Breast epithelium (tissue), 3 donors: Measurements from ENCODE around the gene CST9L.

Experiments used
- CTCF ChIP-seq, 3 donors: fragments of 450-650 bp; IDR thresholded peaks; one replicate each; pipeline ENCODE4 v1.5.1; 2016 to 2017; ENCODE audit warnings: antibody characterized with exemption in 3 of 3, mild to moderate bottlenecking in 3 of 3, moderate library complexity in 3 of 3
- POLR2A ChIP-seq: fragments of 450-650 bp; IDR thresholded peaks from one replicate; pipeline ENCODE4 v1.6.1; 2016; ENCODE audit warnings: antibody characterized with exemption, mild to moderate bottlenecking, moderate library complexity
- POLR2AphosphoS5 ChIP-seq, 3 donors: sonication (generic); formaldehyde crosslinking; IDR thresholded peaks; one replicate each; pipeline ENCODE4 v1.6.1; 2017; ENCODE audit warnings: antibody characterized with exemption in 3 of 3

GRCh38 chr20:23583526-23583925, 15.2 kb upstream of the CST9L start:
- no peak for TF ChIP-seq POLR2A
- TF ChIP-seq CTCF (IDR thresholded peaks at IDR 0.05), result no peak
- no peak for TF ChIP-seq POLR2AphosphoS5 (IDR thresholded peaks at IDR 0.05)
